Endothelial cell (in vitro differentiated cells): ENCODE data around the gene LSM14A. TPM values are rescaled to one million over a fixed set of nuclear protein-coding genes. Genes with fewer than 3 reads are reported as not detected.

ENCODE experiments used
- DNase-seq: peaks from one replicate; pipeline ENCODE4 v3.0.0; 2021; ENCODE audit warnings: low spot score
- H3K27ac Mint-ChIP-seq: one replicate; pipeline ENCODE4 v1.8.0; 2021; ENCODE audit warnings: mixed read lengths, inconsistent platforms; ENCODE audit not compliant: unreplicated experiment
- H3K27me3 Mint-ChIP-seq: one replicate; pipeline ENCODE4 v1.8.0; 2021; ENCODE audit warnings: mild to moderate bottlenecking, moderate library complexity, mixed read lengths, inconsistent platforms; ENCODE audit not compliant: unreplicated experiment
- H3K36me3 Mint-ChIP-seq: one replicate; pipeline ENCODE4 v1.8.0; 2021; ENCODE audit warnings: mild to moderate bottlenecking, low read depth, mixed read lengths, inconsistent platforms; ENCODE audit not compliant: unreplicated experiment
- H3K4me1 Mint-ChIP-seq: one replicate; pipeline ENCODE4 v1.8.0; 2021; ENCODE audit warnings: mild to moderate bottlenecking, mixed read lengths, inconsistent platforms; ENCODE audit not compliant: unreplicated experiment
- H3K4me3 Mint-ChIP-seq: one replicate; pipeline ENCODE4 v1.8.0; 2021; ENCODE audit warnings: mild to moderate bottlenecking, mixed read lengths, inconsistent platforms; ENCODE audit not compliant: unreplicated experiment
- H3K9me3 Mint-ChIP-seq: one replicate; pipeline ENCODE4 v1.8.0; 2021; ENCODE audit warnings: mixed read lengths, inconsistent platforms; ENCODE audit not compliant: unreplicated experiment
- total RNA-seq: library from RNA; stranded (reverse); fragmentation: NEBNext Ultra II Directional; extraction: Animal tissue kit (Norgen Biotek cat#: 25700); gene quantifications from one replicate; pipeline ENCODE4 v1.2.1, GENCODE V29; 2021; ENCODE audit not compliant: unreplicated experiment
- TF ChIP-seq, protein P1 (sequence below): fragments of 200-600 bp; sonication (generic); IDR thresholded peaks from one replicate; pipeline ENCODE4 v1.5.0; 2021; ENCODE audit warnings: antibody characterized with exemption; ENCODE audit not compliant: unreplicated experiment

The LSM14A gene
- total RNA-seq, 1 donor from 2014 or later, result 137 TPM

DNA sequence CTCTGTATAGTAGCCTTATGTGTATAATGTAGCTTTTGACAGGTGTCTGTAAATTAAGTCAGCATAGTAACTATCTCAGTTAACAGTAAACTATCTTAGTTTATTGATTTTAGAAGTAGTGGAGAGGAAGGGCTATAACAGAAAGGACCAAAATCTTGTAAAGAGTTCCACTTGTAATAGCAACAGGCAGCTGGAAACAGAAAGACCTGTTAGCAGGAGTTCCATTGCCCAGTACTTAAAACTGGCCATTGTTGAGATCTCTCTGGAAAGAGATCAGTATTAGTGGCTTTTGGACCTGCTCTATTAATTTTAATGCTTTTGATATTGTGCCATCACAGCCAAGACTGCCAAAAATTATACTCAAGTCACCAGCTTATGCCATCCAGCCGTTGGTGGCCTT lies 50.1 kb downstream of the LSM14A start:
- no peak for DNase-seq
- Mint-ChIP-seq H3K4me3 (no peak overlapping the region), H3K27me3 (no peaks in the 10 kb centered on the region), H3K9me3 (no peaks in the 10 kb centered on the region), H3K4me1 (no peaks in the 10 kb centered on the region), H3K27ac (no peak overlapping the region), H3K36me3 (peaks cover 47% of the 10 kb centered on the region)
- TF ChIP-seq, protein P1, sequence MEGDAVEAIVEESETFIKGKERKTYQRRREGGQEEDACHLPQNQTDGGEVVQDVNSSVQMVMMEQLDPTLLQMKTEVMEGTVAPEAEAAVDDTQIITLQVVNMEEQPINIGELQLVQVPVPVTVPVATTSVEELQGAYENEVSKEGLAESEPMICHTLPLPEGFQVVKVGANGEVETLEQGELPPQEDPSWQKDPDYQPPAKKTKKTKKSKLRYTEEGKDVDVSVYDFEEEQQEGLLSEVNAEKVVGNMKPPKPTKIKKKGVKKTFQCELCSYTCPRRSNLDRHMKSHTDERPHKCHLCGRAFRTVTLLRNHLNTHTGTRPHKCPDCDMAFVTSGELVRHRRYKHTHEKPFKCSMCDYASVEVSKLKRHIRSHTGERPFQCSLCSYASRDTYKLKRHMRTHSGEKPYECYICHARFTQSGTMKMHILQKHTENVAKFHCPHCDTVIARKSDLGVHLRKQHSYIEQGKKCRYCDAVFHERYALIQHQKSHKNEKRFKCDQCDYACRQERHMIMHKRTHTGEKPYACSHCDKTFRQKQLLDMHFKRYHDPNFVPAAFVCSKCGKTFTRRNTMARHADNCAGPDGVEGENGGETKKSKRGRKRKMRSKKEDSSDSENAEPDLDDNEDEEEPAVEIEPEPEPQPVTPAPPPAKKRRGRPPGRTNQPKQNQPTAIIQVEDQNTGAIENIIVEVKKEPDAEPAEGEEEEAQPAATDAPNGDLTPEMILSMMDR, result no peak

DNA sequence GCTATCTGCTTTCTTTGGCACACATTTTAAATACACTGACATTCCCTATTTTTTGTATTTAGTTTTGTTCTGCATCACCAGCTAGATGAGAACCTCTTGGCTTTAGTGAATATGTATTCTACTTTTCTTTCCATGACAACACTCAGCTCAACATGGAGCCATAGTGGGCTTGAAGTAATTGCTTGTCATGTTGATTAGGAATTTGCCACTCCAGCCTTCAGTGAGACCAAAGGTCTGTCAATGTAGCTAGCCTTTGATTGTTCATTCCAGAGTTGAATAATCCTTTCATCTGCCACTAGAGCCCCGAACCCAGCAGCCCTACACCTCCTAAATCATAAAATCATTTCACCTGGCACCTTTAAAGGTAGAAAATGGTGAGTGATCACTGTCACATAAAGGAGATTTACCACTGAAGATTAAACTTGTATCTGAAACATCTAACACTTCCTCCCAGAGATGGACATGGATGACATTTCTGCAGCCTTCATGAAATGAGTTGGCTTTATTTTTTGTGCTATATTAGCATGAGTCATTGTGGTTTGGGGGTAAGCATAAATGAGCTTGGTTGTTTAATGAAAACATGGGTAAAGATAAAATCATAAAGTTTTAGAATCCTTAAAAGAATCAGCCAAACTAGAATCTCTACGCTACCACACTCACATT lies 52.8 kb downstream of the LSM14A start:
- H3K27ac Mint-ChIP-seq, result peak overlapping the region; percentile 28
- peaks cover 59% of the 10 kb centered on the region for H3K36me3 Mint-ChIP-seq
- no peaks in the 10 kb centered on the region for H3K9me3 Mint-ChIP-seq
- H3K27me3 Mint-ChIP-seq, result peaks cover 3% of the 10 kb centered on the region
- H3K4me1 Mint-ChIP-seq, result no peaks in the 10 kb centered on the region
- H3K4me3 Mint-ChIP-seq, result peak overlapping the region; percentile 43
- DNase-seq, result no peak
- TF ChIP-seq, protein P1, result no peak

DNA sequence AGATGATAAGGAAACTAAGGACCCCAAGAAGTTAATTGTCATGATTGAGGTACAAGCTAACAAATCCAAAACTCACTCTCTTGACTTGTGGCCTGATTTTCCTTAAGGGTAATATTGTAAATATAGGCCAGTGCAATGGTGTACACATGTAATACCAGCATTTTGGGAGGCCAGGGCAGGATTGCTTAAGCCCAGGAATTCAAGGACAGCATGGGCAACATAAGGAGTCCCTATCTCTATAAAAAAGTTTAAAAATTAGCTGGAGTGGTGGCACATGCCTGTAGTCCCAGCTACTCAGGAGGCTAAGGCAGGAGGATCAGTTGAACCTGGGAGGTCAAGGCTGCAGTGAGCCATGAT lies 53.3 kb downstream of the LSM14A start:
- Mint-ChIP-seq H3K36me3 (peaks cover 58% of the 10 kb centered on the region), H3K27ac (no peak overlapping the region), H3K9me3 (no peaks in the 10 kb centered on the region), H3K4me1 (no peaks in the 10 kb centered on the region), H3K4me3 (no peak overlapping the region), H3K27me3 (peaks cover 3% of the 10 kb centered on the region)
- TF ChIP-seq, protein P1, result no peak
- DNase-seq, result no peak

DNA sequence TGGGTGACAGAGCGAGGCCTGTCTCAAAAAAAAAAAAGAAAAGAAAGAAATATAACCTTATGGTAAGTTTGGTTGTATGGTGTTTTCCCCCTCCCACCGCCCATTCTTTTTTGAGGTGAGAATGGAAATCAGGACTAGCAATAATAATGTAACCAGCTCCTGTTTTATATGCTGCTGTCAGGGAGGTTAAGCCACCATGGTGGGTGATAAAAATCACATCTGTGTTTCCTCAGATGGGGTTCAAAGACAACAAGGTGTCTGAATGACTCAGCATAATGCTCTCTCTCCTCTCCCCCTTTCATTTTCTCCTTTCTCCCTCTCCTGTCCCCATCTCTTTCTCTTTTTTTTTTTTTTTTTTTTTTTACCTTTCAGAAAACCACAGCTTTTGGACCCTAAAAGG lies 53.7 kb downstream of the LSM14A start:
- H3K27me3 Mint-ChIP-seq, result peaks cover 3% of the 10 kb centered on the region
- H3K9me3 Mint-ChIP-seq, result no peaks in the 10 kb centered on the region
- no peaks in the 10 kb centered on the region for H3K4me1 Mint-ChIP-seq
- no peak for DNase-seq
- TF ChIP-seq, protein P1, result no peak
- H3K27ac Mint-ChIP-seq, result no peak overlapping the region
- peaks cover 57% of the 10 kb centered on the region for H3K36me3 Mint-ChIP-seq
- no peak overlapping the region for H3K4me3 Mint-ChIP-seq

DNA sequence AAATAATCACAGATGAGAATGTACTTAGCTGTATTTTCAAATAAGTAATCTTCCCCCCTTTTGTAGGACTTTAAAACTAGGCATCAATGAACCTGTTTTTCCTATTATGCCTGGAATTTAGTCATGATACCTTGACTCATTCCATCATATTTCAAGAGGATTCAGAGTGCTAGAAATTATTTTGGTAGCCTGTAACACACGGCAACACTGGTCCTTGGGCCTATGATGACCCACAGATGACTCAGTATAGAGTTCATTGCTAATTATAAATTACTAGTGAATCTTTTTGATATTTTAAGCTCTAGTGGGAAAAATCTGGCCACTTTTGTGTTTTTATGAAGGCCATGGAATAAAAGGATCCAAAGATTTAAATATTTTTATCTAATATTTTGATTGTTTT lies 56.0 kb downstream of the LSM14A start:
- H3K27ac Mint-ChIP-seq, result no peak overlapping the region

More for the DNA sequence above, 56.0 kb downstream of the LSM14A start:
- H3K27me3 Mint-ChIP-seq, result peaks cover 6% of the 10 kb centered on the region
- no peak overlapping the region for H3K4me3 Mint-ChIP-seq
- no peak for DNase-seq
- H3K9me3 Mint-ChIP-seq, result no peaks in the 10 kb centered on the region
- H3K4me1 Mint-ChIP-seq, result no peaks in the 10 kb centered on the region
- TF ChIP-seq, protein P1, result no peak
- H3K36me3 Mint-ChIP-seq, result peaks cover 40% of the 10 kb centered on the region
